HG02678 (cell line): ENCODE data around the gene CMSS1.
A peak's percentile ranks its signal among the peaks of the same experiment; 100 is the strongest.

Experiments
- ATAC-seq: cut with Tn5 transposase; IDR thresholded peaks from one replicate; pipeline ENCODE4 v1.9.1; 2021; ENCODE audit warnings: mild to moderate bottlenecking, moderate library complexity; ENCODE audit not compliant: unreplicated experiment

The CMSS1 gene

DNA sequence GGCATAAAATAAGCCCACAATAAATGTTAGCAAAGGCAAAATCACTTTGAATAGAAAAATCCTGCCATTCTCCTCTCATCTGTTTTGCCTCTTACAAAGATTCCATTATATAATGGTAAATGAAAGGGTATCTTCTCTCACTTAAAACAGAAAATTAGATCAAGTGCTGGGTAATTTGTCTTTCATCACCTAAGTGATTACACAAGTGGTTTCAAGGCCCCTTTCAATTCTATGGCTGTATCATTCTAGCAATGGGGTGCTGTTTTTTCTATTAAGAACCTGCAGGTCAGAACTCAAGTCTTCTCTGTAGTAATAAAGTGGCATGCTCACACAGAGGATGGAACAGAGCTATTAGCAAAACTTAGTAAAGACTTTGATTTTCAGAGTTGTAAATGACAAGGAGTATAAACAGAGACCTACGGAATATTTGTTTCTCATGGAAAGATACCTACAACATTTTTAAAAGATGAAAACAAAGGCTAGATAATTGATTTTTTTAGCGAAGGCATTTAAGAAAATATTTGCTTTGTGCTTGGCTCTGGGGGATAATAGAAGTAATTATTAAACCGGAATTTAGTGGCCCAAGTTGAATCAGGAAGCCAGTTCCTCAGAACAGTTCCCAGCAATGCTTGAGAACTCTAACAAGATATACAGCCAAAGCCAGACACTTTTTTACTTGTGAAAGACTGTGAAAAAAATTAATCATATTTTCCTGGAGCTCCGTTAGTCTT, 137.4 kb downstream of the CMSS1 start:
- no peak for ATAC-seq

- no peak for ATAC-seq
These were observed 138.3 kb downstream of the CMSS1 start for GRCh38 chr3:99955773-99956562.

DNA sequence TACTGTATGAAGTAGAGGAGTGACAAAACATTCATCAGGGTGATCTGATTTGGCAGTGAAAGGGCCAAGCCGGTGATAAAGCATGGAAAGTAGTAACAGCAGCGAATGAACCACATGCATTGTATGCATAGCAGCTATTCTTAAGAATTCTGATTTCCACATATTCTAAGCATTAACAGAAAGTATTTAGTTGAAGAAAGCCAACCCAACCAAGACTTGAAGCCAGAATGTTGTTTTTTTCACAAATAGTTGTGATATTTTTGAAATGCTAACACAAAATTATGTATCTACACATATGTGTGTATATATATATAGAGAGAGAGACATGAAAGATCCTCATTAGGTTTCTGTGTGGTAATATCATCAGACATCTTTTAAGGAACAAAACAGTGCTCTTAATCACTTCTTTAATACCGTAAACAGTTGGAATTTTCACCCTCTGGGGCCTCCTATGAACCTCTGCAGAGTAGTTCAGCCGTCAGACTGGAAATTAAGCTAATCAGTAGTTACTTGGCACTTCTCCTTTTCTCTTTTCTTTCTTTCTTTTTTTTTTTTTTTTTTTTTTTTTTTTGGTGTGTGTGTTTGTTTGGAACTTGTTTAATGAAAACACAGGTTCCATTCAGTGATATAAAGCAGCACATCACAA, 139.6 kb downstream of the CMSS1 start:
- no peak for ATAC-seq

DNA sequence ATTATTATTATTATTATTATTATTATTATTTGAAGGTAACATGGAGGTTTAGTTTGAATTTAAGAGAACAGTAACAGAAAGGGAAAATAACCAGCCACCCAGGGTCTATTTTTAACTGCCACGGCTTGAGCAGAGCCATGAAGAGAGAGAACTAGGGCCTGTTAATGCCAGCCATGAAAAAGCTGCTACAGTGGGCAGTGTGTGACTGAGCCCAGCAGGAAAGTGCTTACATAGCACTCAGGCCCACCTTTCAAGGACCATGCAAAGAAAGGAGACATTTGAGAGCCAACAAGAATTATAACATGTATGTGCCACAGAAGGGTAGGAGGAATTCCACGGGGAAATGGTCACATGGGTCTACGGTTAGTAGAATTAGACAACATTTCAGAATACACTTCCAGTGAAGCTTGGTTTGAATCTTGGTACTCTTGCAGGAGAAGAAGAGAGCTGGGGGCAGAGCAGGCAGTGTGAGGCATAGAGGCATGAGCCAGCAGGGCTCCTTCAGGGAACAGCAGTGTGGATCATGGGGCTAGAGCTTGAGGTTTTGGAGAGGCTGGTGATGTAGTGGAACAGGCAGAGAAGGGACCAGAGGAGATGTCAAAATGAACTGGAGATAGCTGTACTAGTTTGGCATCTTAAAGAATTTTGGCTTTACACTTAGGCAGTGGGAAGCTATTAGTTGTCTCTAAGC, 140.7 kb downstream of the CMSS1 start:
- ATAC-seq = no peak

DNA sequence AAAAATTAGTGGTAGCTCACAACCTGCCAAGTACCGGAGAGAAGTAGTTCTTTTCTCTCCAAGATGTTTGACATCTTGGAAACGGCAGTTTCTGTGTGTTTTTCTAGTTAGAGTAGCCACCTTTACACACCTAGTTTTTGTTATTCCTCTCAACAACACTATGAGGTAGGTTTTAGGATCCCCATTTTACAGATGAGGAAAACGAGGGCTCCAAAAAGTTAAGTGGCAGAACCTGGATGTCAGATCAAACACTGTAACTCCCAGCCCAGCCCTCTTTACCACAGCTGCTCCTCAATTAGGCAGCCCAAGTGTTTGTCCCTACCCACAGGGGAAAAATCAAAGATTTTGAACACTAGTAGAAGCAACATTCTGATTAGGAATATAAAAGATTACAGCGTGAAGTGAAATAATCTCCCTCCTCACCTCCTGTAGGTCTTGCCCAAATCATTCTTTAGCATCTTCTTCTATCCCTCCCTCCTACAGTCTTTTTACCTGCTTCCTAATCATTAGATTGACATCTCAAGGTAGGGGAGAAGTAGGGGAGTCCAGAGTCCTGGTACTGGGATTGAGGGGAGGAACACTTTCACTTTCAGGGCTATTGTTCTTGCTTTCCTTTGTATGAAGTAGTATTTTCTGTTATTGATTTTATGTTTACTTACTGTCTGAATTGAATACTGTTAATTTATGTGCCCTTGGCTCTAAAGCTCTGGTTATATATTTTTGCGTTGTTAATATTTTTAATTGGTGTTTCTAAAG, 142.6 kb downstream of the CMSS1 start:
- ATAC-seq = no peak

DNA sequence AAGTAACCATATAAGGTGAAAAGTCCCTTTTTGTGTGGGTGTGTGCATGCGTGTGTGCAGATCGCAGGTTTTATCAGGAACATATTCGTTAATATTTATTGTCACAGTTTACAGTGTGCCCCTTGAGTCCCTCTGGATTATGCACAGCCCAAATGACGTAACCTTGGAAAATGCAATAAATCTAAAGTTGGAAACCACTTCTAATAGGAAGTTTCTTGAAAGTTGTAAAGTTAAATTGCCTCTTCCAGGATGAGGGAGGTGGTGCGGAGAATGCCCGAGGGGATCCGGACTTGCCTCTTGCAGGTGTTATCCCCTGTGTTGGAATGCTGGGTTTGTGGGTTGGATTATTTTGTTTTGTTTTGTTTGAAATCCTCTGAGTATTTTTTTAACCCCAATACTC, 143.3 kb downstream of the CMSS1 start:
- no peak for ATAC-seq

- no peak for ATAC-seq
These were observed 144.3 kb downstream of the CMSS1 start for GRCh38 chr3:99961756-99962515.

DNA sequence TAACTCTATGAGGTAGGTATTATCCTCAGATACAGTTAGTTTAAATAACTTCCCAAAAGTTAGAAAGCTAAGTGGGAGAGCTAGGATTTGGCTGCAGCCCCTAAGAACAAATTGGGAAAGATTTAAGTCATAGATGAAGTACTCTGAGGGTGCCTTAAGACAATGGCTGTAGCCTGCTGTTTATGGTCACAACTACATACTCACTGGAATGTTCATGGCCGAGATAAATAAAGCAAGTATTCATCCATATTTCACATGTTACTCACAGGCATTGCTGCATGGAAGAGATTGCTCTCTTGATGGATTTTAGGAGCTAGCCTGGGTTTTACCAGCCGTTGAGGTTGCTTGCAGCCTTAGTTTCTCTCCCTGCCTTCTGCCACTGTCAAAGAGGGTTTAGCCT, 145.0 kb downstream of the CMSS1 start:
- no peak for ATAC-seq

DNA sequence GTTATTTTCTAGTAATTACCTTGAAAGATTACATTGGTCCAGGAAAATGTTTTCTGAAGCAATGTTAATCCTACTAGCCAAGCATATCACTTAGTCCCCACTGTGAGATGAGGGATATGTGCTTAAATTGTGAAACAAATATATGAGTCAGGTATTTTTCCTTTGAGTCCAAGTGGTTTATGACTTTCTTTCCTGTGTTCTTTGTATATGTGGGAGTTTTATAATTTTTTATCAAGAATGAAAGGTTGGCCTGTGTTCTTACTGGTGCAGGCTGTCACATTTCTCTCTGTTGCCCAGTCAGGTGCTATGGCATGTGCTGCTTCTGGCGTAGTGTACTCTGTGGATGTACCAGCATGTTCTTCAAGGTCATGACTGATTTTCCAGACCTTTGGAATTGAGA, 147.4 kb downstream of the CMSS1 start:
- ATAC-seq = no peak

- no peak for ATAC-seq
These were observed 148.2 kb downstream of the CMSS1 start for GRCh38 chr3:99965681-99966408.

GRCh38 chr3:99966662-99967416, 149.2 kb downstream of the CMSS1 start:
- no peak for ATAC-seq

DNA sequence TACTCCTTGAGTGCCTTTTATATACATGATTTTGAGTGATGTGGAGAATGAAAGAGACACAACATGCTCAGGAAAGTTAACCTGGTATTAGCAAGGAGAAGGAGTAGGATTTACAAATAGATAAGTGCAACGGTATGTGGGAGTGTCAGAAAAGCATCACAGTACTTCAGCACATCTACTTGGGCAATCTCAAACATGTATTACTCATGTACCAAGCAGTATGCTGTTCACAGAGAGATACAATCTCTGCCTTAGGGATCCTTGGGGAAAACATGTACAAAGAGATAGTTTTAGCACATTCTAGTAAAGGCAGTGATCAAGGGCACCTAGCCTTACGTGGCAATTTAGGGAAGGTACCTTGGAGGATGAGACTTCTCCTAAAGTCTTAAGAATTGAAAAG, 150.1 kb downstream of the CMSS1 start:
- ATAC-seq = no peak

- ATAC-seq = no peak
These were observed 151.5 kb downstream of the CMSS1 start for GRCh38 chr3:99969136-99969535.

- peak; percentile 96 for ATAC-seq
These were observed 152.5 kb downstream of the CMSS1 start for GRCh38 chr3:99970198-99970597.

GRCh38 chr3:99971761-99972160, 154.1 kb downstream of the CMSS1 start:
- ATAC-seq = no peak

GRCh38 chr3:99972380-99973104, 154.9 kb downstream of the CMSS1 start:
- no peak for ATAC-seq

- no peak for ATAC-seq
These were observed 157.3 kb downstream of the CMSS1 start for GRCh38 chr3:99974989-99975388.

DNA sequence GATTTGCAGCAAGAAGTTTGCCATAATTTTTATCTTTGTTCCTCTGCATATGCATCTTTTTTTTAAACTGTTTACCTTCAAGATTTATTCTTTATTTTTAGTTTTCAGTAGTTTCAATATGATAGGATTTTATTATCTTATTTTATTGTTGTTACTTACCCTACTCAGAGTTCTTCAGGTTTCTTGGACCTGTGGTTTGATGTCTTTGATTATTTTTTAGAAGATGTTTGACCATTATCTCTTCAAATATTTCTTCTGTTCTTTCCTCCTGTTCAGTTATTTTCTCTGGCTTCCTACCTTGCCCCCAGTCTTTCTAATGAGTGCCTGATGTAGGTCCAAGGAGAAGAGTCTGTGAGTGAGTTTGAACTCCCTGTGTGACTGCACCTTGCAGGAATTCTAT, 158.9 kb downstream of the CMSS1 start:
- no peak for ATAC-seq
